ENCODE data around the gene IL17RA. TPM values are rescaled to one million over a fixed set of nuclear protein-coding genes. Genes with fewer than 3 reads are reported as not detected.

IL17RA gene
- total and polyA plus RNA-seq, 2 experiments from 2014 or later: 3.2 to 9.6 TPM

GRCh38 chr22:17155941-17156340, 71.1 kb downstream of the IL17RA start:
- Mint-ChIP-seq H3K36me3 (ENCODE audit: low read depth) (peaks cover 14% of the 10 kb centered on the region), H3K27ac (no peak overlapping the region), H3K9me3 (no peaks in the 10 kb centered on the region), H3K4me1 (peaks cover 22% of the 10 kb centered on the region), H3K27me3 (ENCODE audit: insufficient read depth, low read depth, poor library complexity) (peaks cover 13% of the 10 kb centered on the region), H3K4me3 (no peak overlapping the region)
- Histone ChIP-seq H4K20me1 (replicated peaks; ENCODE audit: insufficient read depth) (peaks cover 41% of the 10 kb centered on the region), H2AFZ (no peak overlapping the region), H3F3A (replicated peaks; ENCODE audit: low read depth) (peaks cover 11% of the 10 kb centered on the region; the same call in 1 of the 2 replicates), H3K4me3 (no peak overlapping the region), H3K79me2 (replicated peaks; ENCODE audit: insufficient read depth) (peaks cover 74% of the 10 kb centered on the region), H3K4me2 (0 out of 2 replicates have a peak overlapping the region, but pooled peaks have one; percentile 92), H3K4me1 (ENCODE audit: insufficient read depth) (peaks cover 21% of the 10 kb centered on the region), H3K9me2 (ENCODE audit: insufficient read depth) (no peaks in the 10 kb centered on the region), H3K36me3 (ENCODE audit: insufficient read depth) (no peaks in the 10 kb centered on the region), H3K27me3 (ENCODE audit: insufficient read depth) (peaks cover 7% of the 10 kb centered on the region; the same call in 1 of the 2 replicates), H3K27ac (ENCODE audit: low read depth) (no peak overlapping the region)
- TF ChIP-seq REST (IDR thresholded peaks at IDR 0.05; ENCODE audit: unreplicated experiment) (no peak), ZNF331 (CRISPR knock-in tag; IDR thresholded peaks at IDR 0.05; ENCODE audit: low read depth) (no peak), EZH2phosphoT487 (IDR thresholded peaks at IDR 0.05; ENCODE audit: unreplicated experiment) (no peak), CREB1 (CRISPR knock-in tag; IDR thresholded peaks at IDR 0.05; ENCODE audit: low read depth) (no peak), STAT1 (IDR thresholded peaks at IDR 0.05; ENCODE audit: unreplicated experiment) (no peak), EZH2 (IDR thresholded peaks at IDR 0.05; ENCODE audit: low read depth, unreplicated experiment) (no peak), NANOG (IDR thresholded peaks at IDR 0.05; ENCODE audit: borderline replicate concordance) (no peak)
- ATAC-seq: no peak
- DNase-seq (ENCODE audit: low spot score): no peak

DNA sequence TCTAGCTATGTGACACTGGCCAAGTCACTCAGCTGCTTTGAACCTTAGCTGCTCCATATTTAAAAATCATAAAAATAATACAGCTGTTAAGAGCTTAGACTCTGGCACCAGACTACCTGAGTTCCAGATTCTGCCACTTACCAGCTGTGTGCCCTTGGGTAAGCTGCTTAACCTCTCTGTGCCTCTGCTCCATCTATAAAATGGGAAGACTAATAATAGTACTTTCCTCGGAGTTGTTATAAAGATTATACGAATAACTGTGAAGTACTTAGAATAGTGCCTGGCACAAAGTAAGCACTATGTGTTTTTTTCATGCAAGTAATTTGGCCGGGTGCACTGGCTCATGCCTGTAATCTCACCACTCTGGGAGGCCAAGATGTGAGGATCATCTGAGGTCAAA, 72.9 kb downstream of the IL17RA start:
- peak overlapping the region; percentile 85 for H3K4me3 Mint-ChIP-seq
- DNase-seq (ENCODE audit: low spot score) (no peak), ATAC-seq (no peak)
- peaks cover 21% of the 10 kb centered on the region for H3K4me1 ChIP-seq (ENCODE audit: insufficient read depth)
- no peak overlapping the region for H3K27ac ChIP-seq (ENCODE audit: low read depth)
- H3K4me3 ChIP-seq: peak overlapping the region; percentile 85
- H3K36me3 ChIP-seq (ENCODE audit: insufficient read depth): no peaks in the 10 kb centered on the region
- H3K79me2 ChIP-seq (replicated peaks; ENCODE audit: insufficient read depth): peaks cover 57% of the 10 kb centered on the region
- no peaks in the 10 kb centered on the region for H3K9me3 Mint-ChIP-seq
- peak overlapping the region; percentile 92 for H3K4me2 ChIP-seq
- H3K4me1 Mint-ChIP-seq: peaks cover 20% of the 10 kb centered on the region
- H3F3A ChIP-seq (replicated peaks; ENCODE audit: low read depth): peaks cover 11% of the 10 kb centered on the region; the same call in 1 of the 2 replicates
- peaks cover 13% of the 10 kb centered on the region for H3K27me3 Mint-ChIP-seq (ENCODE audit: insufficient read depth, low read depth, poor library complexity)
- H2AFZ ChIP-seq: no peak overlapping the region
- no peaks in the 10 kb centered on the region for H3K9me2 ChIP-seq (ENCODE audit: insufficient read depth)
- peaks cover 28% of the 10 kb centered on the region for H4K20me1 ChIP-seq (replicated peaks; ENCODE audit: insufficient read depth)
- peaks cover 14% of the 10 kb centered on the region for H3K36me3 Mint-ChIP-seq (ENCODE audit: low read depth)
- TF ChIP-seq CREB1 (CRISPR knock-in tag; IDR thresholded peaks at IDR 0.05; ENCODE audit: low read depth): no peak
- H3K27ac Mint-ChIP-seq: no peak overlapping the region
- peaks cover 7% of the 10 kb centered on the region; the same call in 1 of the 2 replicates for H3K27me3 ChIP-seq (ENCODE audit: insufficient read depth)
